Glutamatergic neuron (in vitro differentiated cells): Measurements from ENCODE around the gene NDUFAF2. TPM values are rescaled to one million over a fixed set of nuclear protein-coding genes. Genes with fewer than 3 reads are reported as not detected.
"Not testable (repeated sequence)": the region's sequence is repeated elsewhere in the genome, so short reads cannot be mapped to it uniquely, and the experiment has no call there.

ENCODE experiments used
- DNase-seq: peaks from one replicate; pipeline ENCODE4 v3.0.0; 2022
- H3K27ac Mint-ChIP-seq: one replicate; pipeline ENCODE4 v1.8.0; 2020; ENCODE audit warnings: mild to moderate bottlenecking, mixed read lengths, inconsistent platforms; ENCODE audit not compliant: unreplicated experiment
- H3K27me3 Mint-ChIP-seq: one replicate; pipeline ENCODE4 v1.8.0; 2020; ENCODE audit warnings: mild to moderate bottlenecking, moderate library complexity, mixed read lengths, inconsistent platforms; ENCODE audit not compliant: unreplicated experiment
- H3K36me3 Mint-ChIP-seq: one replicate; pipeline ENCODE4 v1.8.0; 2020; ENCODE audit warnings: mild to moderate bottlenecking, mixed read lengths, inconsistent platforms; ENCODE audit not compliant: unreplicated experiment
- H3K4me1 Mint-ChIP-seq: one replicate; pipeline ENCODE4 v1.8.0; 2020; ENCODE audit warnings: mild to moderate bottlenecking, low read depth, mixed read lengths, inconsistent platforms; ENCODE audit not compliant: unreplicated experiment
- H3K4me3 Mint-ChIP-seq: one replicate; pipeline ENCODE4 v1.8.0; 2020; ENCODE audit warnings: mild to moderate bottlenecking, mixed read lengths, inconsistent platforms; ENCODE audit not compliant: unreplicated experiment
- H3K9me3 Mint-ChIP-seq: one replicate; pipeline ENCODE4 v1.8.0; 2020; ENCODE audit warnings: mild to moderate bottlenecking, moderate library complexity, mixed read lengths, inconsistent platforms; ENCODE audit not compliant: unreplicated experiment
- CTCF ChIP-seq: fragments of 200-600 bp; sonication (generic); IDR thresholded peaks from one replicate; pipeline ENCODE4 v1.5.0; 2021; ENCODE audit not compliant: partially characterized antibody, unreplicated experiment
- total RNA-seq: library from RNA; stranded (reverse); fragmentation: NEBNext Ultra II Directional; extraction: Animal tissue kit (Norgen Biotek cat#: 25700); gene quantifications from one replicate; pipeline ENCODE4 v1.2.1, GENCODE V29; 2021; ENCODE audit not compliant: unreplicated experiment

The NDUFAF2 gene
- total RNA-seq, 1 donor from 2014 or later, result 14.2 TPM

DNA sequence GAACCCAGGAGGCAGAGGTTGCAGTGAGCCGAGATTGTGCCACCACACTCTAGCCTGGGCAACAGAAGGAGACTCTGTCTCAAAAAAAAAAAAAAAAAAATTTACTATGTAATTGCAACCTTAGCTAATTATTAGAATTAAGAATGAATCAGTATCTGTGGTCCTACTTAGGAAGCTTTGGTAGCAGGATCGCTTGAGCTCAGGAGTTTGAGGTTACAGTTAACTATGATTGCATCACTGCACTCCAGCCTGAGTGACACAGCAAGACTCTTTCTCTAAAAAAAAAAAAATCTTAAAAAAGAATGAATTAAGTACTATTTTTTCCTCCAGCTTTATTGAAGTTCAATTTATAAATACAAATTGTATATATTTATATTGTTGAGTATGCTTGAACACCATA is 16.7 kb downstream of the NDUFAF2 start:
- H3K4me3 Mint-ChIP-seq, result no peak overlapping the region
- no peak for TF ChIP-seq CTCF

DNA sequence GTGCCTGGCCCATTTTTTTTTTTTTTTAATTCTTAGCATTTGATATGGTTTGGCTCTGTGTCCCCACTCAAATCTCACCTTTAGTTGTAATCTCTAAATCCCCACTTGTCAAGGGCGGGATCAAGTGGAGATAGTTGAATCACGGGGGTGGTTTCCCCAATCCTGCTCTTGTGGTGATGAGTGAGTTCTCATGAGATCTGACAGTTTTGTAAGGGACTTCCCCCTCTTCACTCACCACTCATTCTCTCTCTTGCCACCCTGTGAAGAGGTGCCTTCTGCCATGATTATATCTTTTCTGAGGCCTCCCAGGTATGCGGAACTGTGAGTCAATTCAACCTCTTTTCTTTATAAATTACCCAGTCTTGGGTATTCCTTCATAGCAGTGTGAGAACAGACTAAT is 27.2 kb downstream of the NDUFAF2 start:
- no peaks in the 10 kb centered on the region for H3K4me1 Mint-ChIP-seq
- H3K36me3 Mint-ChIP-seq, result no peaks in the 10 kb centered on the region

More for the DNA sequence above, 16.7 kb downstream of the NDUFAF2 start:
- Mint-ChIP-seq H3K36me3 (no peaks in the 10 kb centered on the region), H3K27me3 (no peaks in the 10 kb centered on the region), H3K4me1 (peaks cover 4% of the 10 kb centered on the region), H3K9me3 (no peaks in the 10 kb centered on the region), H3K27ac (no peak overlapping the region)
- DNase-seq, result no peak

DNA sequence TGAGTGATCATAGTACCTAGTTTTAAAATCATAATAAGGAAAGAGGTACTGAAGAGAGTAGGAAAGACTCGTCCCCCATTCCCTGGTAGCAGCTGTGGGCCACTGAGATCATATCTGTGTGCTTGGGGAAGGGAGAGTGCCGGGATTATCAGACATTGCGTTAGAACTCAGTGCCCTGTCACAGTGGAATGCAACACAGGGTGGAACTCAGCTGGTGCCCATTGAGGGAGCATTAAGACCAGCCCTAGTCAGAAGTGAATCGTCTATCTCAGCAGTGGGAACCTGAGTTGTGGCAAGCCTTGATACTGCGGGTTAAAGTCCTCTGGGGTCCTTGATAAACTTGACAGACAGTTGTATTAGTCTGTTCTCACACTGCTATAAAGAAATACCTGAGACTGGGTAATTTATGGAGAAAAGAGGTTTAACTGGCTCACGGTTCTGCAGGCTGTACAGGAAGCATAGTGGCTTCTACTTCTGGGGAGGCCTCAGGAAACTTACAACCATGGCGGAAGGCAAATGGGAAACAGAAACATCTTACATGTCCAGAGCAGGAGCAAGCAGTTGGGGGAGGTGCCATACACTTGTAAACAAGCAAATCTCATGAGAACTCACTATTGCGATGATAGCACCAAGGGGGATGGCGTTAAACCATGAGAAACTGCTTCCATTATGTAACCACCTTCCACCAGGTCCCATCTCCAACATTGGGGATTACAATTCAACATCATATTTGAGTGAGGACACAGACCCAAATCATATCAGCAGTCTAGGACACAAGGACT is 33.1 kb downstream of the NDUFAF2 start:
- no peak overlapping the region for H3K4me3 Mint-ChIP-seq
- no peaks in the 10 kb centered on the region for H3K4me1 Mint-ChIP-seq
- H3K27me3 Mint-ChIP-seq, result no peaks in the 10 kb centered on the region
- H3K27ac Mint-ChIP-seq, result no peak overlapping the region
- TF ChIP-seq CTCF, result no peak
- DNase-seq, result no peak
- no peaks in the 10 kb centered on the region for H3K9me3 Mint-ChIP-seq
- peaks cover 4% of the 10 kb centered on the region for H3K36me3 Mint-ChIP-seq

More for the DNA sequence above, 27.2 kb downstream of the NDUFAF2 start:
- Mint-ChIP-seq H3K27me3 (no peaks in the 10 kb centered on the region), H3K27ac (no peak overlapping the region), H3K4me3 (no peak overlapping the region), H3K9me3 (no peaks in the 10 kb centered on the region)
- DNase-seq, result no peak
- TF ChIP-seq CTCF, result no peak

DNA sequence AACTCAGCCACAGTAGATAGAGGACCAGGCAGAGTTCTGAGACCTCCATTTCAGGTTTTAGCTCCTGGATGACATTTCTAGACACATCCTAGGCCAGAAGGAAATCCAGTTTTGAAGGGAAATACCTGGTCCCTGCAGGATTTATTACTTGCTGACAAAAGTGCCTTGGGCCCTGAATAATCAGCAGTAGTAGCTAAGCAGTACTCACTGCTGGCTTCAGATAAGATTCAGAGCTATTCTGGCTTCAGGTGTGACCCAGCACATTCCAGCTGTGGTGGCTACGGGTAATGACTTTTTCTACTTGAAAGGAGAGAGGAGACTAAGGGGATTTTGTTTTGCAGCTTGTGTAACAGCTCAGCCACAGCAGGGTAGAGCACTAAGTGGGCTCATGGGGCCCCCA is 34.0 kb downstream of the NDUFAF2 start:
- Mint-ChIP-seq H3K4me3 (no peak overlapping the region), H3K4me1 (no peaks in the 10 kb centered on the region), H3K36me3 (peaks cover 4% of the 10 kb centered on the region), H3K9me3 (no peaks in the 10 kb centered on the region), H3K27me3 (no peaks in the 10 kb centered on the region), H3K27ac (no peak overlapping the region)
- no peak for DNase-seq
- no peak for TF ChIP-seq CTCF

DNA sequence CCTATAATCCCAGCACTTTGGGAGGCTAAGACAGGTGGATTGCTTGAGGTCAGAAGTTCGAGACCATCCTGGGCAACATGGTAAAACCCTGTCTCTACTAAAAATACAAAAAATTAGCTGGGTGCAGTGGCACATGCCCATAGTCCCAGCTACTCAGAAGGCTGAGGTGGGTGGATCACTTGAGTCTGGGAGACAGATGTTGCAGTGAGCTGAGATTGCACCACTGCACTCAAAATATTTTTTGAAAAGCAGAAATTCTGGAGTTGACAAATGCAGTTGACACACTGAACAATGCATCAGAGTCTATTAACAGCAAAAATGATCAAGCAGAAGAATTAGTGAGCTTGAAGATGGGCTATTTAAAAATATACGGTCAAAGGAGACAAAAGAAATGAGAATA is 35.5 kb downstream of the NDUFAF2 start:
- Mint-ChIP-seq H3K27me3 (no peaks in the 10 kb centered on the region), H3K9me3 (no peaks in the 10 kb centered on the region), H3K36me3 (peaks cover 4% of the 10 kb centered on the region), H3K4me3 (no peak overlapping the region), H3K27ac (no peak overlapping the region), H3K4me1 (no peaks in the 10 kb centered on the region)
- no peak for TF ChIP-seq CTCF
- no peak for DNase-seq

DNA sequence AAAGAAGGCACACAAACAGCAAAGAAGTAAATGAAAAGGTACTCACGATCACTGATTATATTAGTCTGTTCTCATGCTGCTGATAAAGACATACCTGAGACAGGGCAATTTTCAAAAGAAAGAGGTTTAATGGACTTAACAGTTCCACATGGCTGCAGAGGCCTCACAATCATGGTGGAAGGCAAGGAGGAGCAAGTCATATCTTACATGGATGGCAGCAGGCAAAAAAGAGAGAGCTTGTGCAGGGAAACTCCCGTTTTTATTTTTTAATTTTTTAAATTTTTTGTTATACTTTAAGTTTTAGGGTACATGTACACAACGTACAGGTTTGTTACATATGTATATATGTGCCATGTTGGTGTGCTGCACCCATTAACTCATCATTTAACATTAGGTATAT is 37.1 kb downstream of the NDUFAF2 start:
- not testable (repeated sequence) for H3K4me1 Mint-ChIP-seq, H3K27me3 Mint-ChIP-seq, H3K9me3 Mint-ChIP-seq, H3K36me3 Mint-ChIP-seq, DNase-seq, H3K27ac Mint-ChIP-seq, H3K4me3 Mint-ChIP-seq
